ENCODE results near the gene RPP25. TPM values are rescaled to one million over a fixed set of nuclear protein-coding genes. Genes with fewer than 3 reads are reported as not detected.

RPP25 gene
- 24.0 TPM for total RNA-seq (ENCODE audit: unreplicated experiment)
- long read RNA-seq, transcript RPP25-201 (1 exons, 3,049 nt), result major isoform, 26 of 26 reads
- long read RNA-seq, partial matches to known transcripts, result 0 of 26 reads
- long read RNA-seq, other reads (novel, unspliced or antisense), result 0 of 26 reads

GRCh38 chr15:74956648-74957475 is at the start of gene RPP25:
Gene RPP25, minus strand, starts transcription at chr15:74956772. Its CDS starts 189 bp downstream, at chr15:74956583.
- Mint-ChIP-seq H3K27ac (ENCODE audit: unreplicated experiment) (peak within 1 kb of the TSS; percentile 52), H3K9me3 (ENCODE audit: unreplicated experiment) (no peaks in the 10 kb centered on the region), H3K36me3 (ENCODE audit: low read depth, unreplicated experiment) (no peaks in the 10 kb centered on the region), H3K27me3 (ENCODE audit: unreplicated experiment) (peaks cover 12% of the 10 kb centered on the region), H3K4me3 (ENCODE audit: unreplicated experiment) (peak within 1 kb of the TSS; percentile 94), H3K4me1 (ENCODE audit: unreplicated experiment) (peaks cover 38% of the 10 kb centered on the region)
- TF ChIP-seq CTCF (IDR thresholded peaks at IDR 0.05; ENCODE audit: unreplicated experiment), result no peak
- peak; percentile 75 for DNase-seq (ENCODE audit: low spot score)

- no peak for TF ChIP-seq CTCF (IDR thresholded peaks at IDR 0.05; ENCODE audit: unreplicated experiment)
- H3K27me3 Mint-ChIP-seq (ENCODE audit: unreplicated experiment), result peaks cover 3% of the 10 kb centered on the region
Measured at GRCh38 chr15:75002398-75002797, 45.8 kb upstream of the RPP25 start.

GRCh38 chr15:75001310-75001709 is 44.7 kb upstream of the RPP25 start:
- Mint-ChIP-seq H3K4me1 (ENCODE audit: unreplicated experiment) (peaks cover 30% of the 10 kb centered on the region), H3K9me3 (ENCODE audit: unreplicated experiment) (no peaks in the 10 kb centered on the region), H3K27ac (ENCODE audit: unreplicated experiment) (no peak overlapping the region), H3K36me3 (ENCODE audit: low read depth, unreplicated experiment) (peaks cover 25% of the 10 kb centered on the region), H3K4me3 (ENCODE audit: unreplicated experiment) (no peak overlapping the region), H3K27me3 (ENCODE audit: unreplicated experiment) (peaks cover 9% of the 10 kb centered on the region)
- no peak for TF ChIP-seq CTCF (IDR thresholded peaks at IDR 0.05; ENCODE audit: unreplicated experiment)
- no peak for DNase-seq (ENCODE audit: low spot score)

More at GRCh38 chr15:75002398-75002797, 45.8 kb upstream of the RPP25 start:
- Mint-ChIP-seq H3K27ac (ENCODE audit: unreplicated experiment) (no peak overlapping the region), H3K36me3 (ENCODE audit: low read depth, unreplicated experiment) (peaks cover 20% of the 10 kb centered on the region), H3K4me1 (ENCODE audit: unreplicated experiment) (peaks cover 20% of the 10 kb centered on the region), H3K9me3 (ENCODE audit: unreplicated experiment) (no peaks in the 10 kb centered on the region), H3K4me3 (ENCODE audit: unreplicated experiment) (peak overlapping the region; percentile 12)
- DNase-seq (ENCODE audit: low spot score), result no peak

- DNase-seq (ENCODE audit: low spot score), result no peak
- Mint-ChIP-seq H3K4me3 (ENCODE audit: unreplicated experiment) (peak overlapping the region; percentile 93), H3K36me3 (ENCODE audit: low read depth, unreplicated experiment) (peaks cover 20% of the 10 kb centered on the region), H3K9me3 (ENCODE audit: unreplicated experiment) (no peaks in the 10 kb centered on the region), H3K4me1 (ENCODE audit: unreplicated experiment) (peaks cover 38% of the 10 kb centered on the region), H3K27me3 (ENCODE audit: unreplicated experiment) (peaks cover 15% of the 10 kb centered on the region), H3K27ac (ENCODE audit: unreplicated experiment) (peak overlapping the region; percentile 15)
- no peak for TF ChIP-seq CTCF (IDR thresholded peaks at IDR 0.05; ENCODE audit: unreplicated experiment)
Measured at GRCh38 chr15:74997543-74997942, 41.0 kb upstream of the RPP25 start.

GRCh38 chr15:74997141-74997540 is 40.6 kb upstream of the RPP25 start:
- Mint-ChIP-seq H3K4me3 (ENCODE audit: unreplicated experiment) (peak overlapping the region; percentile 93), H3K27ac (ENCODE audit: unreplicated experiment) (peak overlapping the region; percentile 15), H3K4me1 (ENCODE audit: unreplicated experiment) (peaks cover 38% of the 10 kb centered on the region), H3K36me3 (ENCODE audit: low read depth, unreplicated experiment) (peaks cover 16% of the 10 kb centered on the region), H3K27me3 (ENCODE audit: unreplicated experiment) (peaks cover 15% of the 10 kb centered on the region), H3K9me3 (ENCODE audit: unreplicated experiment) (no peaks in the 10 kb centered on the region)
- DNase-seq (ENCODE audit: low spot score), result peak; percentile 35
- TF ChIP-seq CTCF (IDR thresholded peaks at IDR 0.05; ENCODE audit: unreplicated experiment), result no peak

All from endothelial cell (in vitro differentiated cells).